Osteocyte (in vitro differentiated cells): ENCODE data around the gene LRRC18. TPM values are rescaled to one million over a fixed set of nuclear protein-coding genes. Genes with fewer than 3 reads are reported as not detected.
A peak's percentile ranks its signal among the peaks of the same experiment; 100 is the strongest.

ENCODE experiments used
- DNase-seq: peaks from one replicate; pipeline ENCODE4 v3.0.0; 2021; ENCODE audit warnings: mixed read lengths; ENCODE audit not compliant: unreplicated experiment; ENCODE audit errors: extremely low spot score
- H3K27ac Mint-ChIP-seq: one replicate; pipeline ENCODE4 v1.8.0; 2021; ENCODE audit warnings: mild to moderate bottlenecking, mixed read lengths; ENCODE audit not compliant: unreplicated experiment
- H3K27me3 Mint-ChIP-seq: one replicate; pipeline ENCODE4 v1.8.0; 2021; ENCODE audit warnings: mixed read lengths; ENCODE audit not compliant: unreplicated experiment
- H3K36me3 Mint-ChIP-seq: one replicate; pipeline ENCODE4 v1.8.0; 2021; ENCODE audit warnings: mixed read lengths; ENCODE audit not compliant: unreplicated experiment
- H3K4me1 Mint-ChIP-seq: one replicate; pipeline ENCODE4 v1.8.0; 2021; ENCODE audit warnings: mixed read lengths; ENCODE audit not compliant: unreplicated experiment
- H3K4me3 Mint-ChIP-seq: one replicate; pipeline ENCODE4 v1.8.0; 2021; ENCODE audit warnings: mild to moderate bottlenecking, moderate library complexity, mixed read lengths; ENCODE audit not compliant: unreplicated experiment
- H3K9me3 Mint-ChIP-seq: one replicate; pipeline ENCODE4 v1.8.0; 2021; ENCODE audit warnings: mixed read lengths; ENCODE audit not compliant: unreplicated experiment
- total RNA-seq: library from RNA; stranded (reverse); gene quantifications from 2 replicates; pipeline ENCODE4 v1.2.1, GENCODE V29; 2021
- TF ChIP-seq, protein P1 (sequence below): fragments of 200-600 bp; sonication (generic); IDR thresholded peaks from 2 replicates; pipeline ENCODE4 v1.5.0; 2021; ENCODE audit warnings: antibody characterized with exemption, mild to moderate bottlenecking, moderate library complexity

The LRRC18 gene
- total RNA-seq, 1 donor from 2014 or later = not detected

DNA sequence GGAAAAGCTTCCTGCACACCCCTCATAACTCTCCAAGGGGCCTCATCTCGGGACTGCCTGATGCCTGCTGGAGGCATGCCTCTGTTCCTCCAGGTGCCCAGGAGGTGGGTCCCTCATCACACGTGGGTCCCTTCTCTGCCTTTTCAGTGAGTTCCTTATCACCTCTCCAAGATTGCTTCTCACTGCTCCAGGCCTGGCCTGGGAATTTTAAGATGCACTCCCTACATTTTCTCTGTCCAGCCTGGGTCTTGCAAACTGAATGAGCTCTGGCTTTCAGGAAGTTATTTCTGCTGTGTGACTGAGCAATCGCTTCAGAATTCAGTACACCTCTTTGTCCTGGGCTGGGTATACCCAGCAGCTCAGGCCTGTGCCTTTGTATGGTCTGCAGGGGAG is 43.8 kb downstream of the LRRC18 start:
- TF ChIP-seq, protein P1, sequence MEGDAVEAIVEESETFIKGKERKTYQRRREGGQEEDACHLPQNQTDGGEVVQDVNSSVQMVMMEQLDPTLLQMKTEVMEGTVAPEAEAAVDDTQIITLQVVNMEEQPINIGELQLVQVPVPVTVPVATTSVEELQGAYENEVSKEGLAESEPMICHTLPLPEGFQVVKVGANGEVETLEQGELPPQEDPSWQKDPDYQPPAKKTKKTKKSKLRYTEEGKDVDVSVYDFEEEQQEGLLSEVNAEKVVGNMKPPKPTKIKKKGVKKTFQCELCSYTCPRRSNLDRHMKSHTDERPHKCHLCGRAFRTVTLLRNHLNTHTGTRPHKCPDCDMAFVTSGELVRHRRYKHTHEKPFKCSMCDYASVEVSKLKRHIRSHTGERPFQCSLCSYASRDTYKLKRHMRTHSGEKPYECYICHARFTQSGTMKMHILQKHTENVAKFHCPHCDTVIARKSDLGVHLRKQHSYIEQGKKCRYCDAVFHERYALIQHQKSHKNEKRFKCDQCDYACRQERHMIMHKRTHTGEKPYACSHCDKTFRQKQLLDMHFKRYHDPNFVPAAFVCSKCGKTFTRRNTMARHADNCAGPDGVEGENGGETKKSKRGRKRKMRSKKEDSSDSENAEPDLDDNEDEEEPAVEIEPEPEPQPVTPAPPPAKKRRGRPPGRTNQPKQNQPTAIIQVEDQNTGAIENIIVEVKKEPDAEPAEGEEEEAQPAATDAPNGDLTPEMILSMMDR = no peak
- Mint-ChIP-seq H3K27ac (no peak overlapping the region), H3K4me3 (no peak overlapping the region), H3K4me1 (no peaks in the 10 kb centered on the region), H3K9me3 (no peaks in the 10 kb centered on the region), H3K36me3 (no peaks in the 10 kb centered on the region), H3K27me3 (no peaks in the 10 kb centered on the region)
- peak; percentile 42 for DNase-seq

DNA sequence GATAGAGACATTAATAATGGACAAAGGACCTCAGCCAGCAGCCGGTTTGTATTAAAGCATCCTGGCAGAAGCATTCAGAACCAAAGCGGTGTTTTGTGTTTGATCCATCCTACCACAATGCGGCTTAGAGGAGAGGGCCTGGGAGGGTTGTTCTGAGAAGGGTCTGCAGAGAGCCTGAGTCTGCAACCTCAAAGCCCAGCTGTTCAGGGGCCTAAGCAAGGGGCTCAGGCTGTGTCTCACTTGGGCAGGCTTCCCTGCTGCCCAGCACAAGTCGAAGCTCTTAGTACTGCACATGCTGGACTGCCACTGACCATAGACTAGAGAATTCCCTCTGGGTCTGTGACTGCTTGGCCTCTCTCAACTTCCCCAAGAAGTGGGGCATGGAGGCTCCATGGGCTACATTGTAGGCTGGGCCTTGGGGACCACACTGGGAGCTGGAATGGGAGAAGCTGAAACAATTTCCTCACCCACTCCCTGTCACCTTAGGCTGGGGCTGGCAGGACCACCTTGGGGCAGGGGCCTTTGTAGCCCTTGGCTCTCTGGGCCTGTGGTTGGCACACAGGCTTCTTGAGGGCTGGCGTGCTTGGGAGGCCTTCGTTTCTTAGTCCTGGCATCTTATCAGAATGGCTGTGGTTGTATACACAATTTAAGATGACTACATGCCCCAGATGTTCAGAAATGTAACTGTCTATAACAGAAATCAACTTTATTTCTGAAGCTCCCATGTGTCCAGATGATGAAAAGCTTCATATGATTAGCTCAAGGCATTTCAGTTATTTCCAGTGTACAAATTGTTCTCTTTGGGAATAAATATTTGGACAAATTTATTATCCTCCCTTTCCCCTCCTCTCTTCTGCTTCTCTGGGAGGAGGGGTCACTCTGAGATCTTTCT is 44.5 kb downstream of the LRRC18 start:
- no peaks in the 10 kb centered on the region for H3K36me3 Mint-ChIP-seq
- no peaks in the 10 kb centered on the region for H3K27me3 Mint-ChIP-seq
- no peak for DNase-seq
- no peaks in the 10 kb centered on the region for H3K4me1 Mint-ChIP-seq
- H3K9me3 Mint-ChIP-seq = no peaks in the 10 kb centered on the region
- no peak overlapping the region for H3K4me3 Mint-ChIP-seq
- no peak overlapping the region for H3K27ac Mint-ChIP-seq
- TF ChIP-seq, protein P1 = no peak

DNA sequence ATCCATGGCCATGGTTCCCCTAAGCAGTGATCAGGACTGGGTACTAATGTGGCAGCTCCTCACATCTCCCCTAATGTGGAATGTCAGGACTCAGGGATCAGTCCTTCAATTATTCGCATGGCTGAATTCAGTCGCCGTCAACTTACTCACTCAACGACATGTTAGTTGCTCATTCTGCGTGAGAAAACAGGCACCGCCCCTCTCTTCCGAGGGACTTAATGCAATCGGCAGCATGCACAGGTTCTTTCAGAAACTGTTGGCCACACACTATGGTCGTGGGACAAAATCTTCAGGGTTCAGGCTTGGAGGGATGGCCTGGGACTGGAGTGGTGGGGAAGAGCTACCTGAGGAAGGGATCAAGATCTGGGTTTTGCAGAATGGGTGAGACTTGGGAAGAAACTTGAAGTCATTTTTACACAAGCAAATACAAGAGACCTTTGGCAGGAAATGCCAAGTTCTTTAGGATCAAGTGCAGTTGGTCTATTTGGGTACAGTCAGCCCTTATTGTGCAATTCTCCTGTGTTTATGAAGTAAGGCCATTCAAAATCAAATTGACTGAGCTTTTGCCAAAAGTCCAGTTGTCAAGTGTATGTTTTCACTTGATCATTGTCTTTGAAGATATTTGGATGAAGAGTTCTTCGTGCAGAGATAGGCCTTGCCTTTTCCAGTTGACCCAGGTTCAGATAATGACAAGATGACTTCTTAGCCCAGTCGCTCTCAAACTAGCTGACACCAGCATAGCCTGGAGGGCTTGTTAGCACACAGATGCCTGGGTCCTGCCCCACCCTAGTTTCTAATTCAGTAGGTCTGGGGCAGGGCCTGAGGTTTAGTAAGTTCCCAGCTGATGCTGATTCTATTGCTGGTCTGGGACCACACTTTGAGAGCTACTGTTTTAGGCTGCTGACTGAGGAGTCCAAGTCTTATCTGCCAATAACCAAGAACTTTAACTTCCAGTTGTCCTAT is 48.5 kb downstream of the LRRC18 start:
- Mint-ChIP-seq H3K4me3 (no peak overlapping the region), H3K9me3 (no peaks in the 10 kb centered on the region), H3K4me1 (no peaks in the 10 kb centered on the region), H3K36me3 (no peaks in the 10 kb centered on the region), H3K27me3 (no peaks in the 10 kb centered on the region), H3K27ac (no peak overlapping the region)
- TF ChIP-seq, protein P1 = no peak
- no peak for DNase-seq

DNA sequence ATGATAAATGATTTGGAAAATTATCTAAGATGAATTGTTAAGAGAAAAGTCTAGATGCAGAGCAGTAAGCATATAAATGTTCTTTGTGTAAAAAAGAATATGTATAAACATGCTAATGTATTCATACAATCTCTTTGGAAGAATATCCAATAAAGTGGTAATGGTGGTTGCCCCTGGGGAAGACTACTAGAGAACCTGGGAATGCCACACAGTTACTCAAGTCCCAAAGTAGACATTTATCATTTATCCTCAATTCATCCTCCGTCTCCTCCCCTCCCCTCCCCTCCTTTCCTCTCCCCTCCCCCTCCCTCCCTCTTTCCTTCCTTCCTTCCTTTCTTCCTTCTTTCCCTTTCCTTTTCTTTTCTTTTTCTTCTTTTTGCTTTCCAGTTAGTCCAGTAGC is 51.7 kb downstream of the LRRC18 start:
- H3K27me3 Mint-ChIP-seq = no peaks in the 10 kb centered on the region
- TF ChIP-seq, protein P1 = no peak
- no peak for DNase-seq
- no peak overlapping the region for H3K27ac Mint-ChIP-seq
- no peaks in the 10 kb centered on the region for H3K9me3 Mint-ChIP-seq
- H3K4me3 Mint-ChIP-seq = no peak overlapping the region
- no peaks in the 10 kb centered on the region for H3K36me3 Mint-ChIP-seq
- no peaks in the 10 kb centered on the region for H3K4me1 Mint-ChIP-seq

- Mint-ChIP-seq H3K4me3 (no peak overlapping the region), H3K27ac (no peak overlapping the region), H3K9me3 (no peaks in the 10 kb centered on the region), H3K4me1 (no peaks in the 10 kb centered on the region), H3K27me3 (no peaks in the 10 kb centered on the region), H3K36me3 (no peaks in the 10 kb centered on the region)
- no peak for DNase-seq
- TF ChIP-seq, protein P1 = no peak
These were observed 54.3 kb downstream of the LRRC18 start for GRCh38 chr10:48885376-48885775.
